Esophagus squamous epithelium (tissue), 5 donors: ENCODE measurements around the gene RITA1. TPM values are rescaled to one million over a fixed set of nuclear protein-coding genes. Genes with fewer than 3 reads are reported as not detected.

Experiments
- DNase-seq: peaks from one replicate; lab custom pipeline; 2025; lab: John Stamatoyannopoulos, UW
- H3K27ac ChIP-seq, 4 donors: fragments of 200-600 bp; sonication (generic); one replicate each; pipeline ENCODE4 v1.5.1; 2016 to 2019; ENCODE audit warnings: mild to moderate bottlenecking in 1 of 4
- H3K27me3 ChIP-seq, 4 donors: fragments of 200-600 bp; sonication (generic); 1 replicate in 3 of 4; 2 replicates in 1 of 4; pipeline versions ENCODE4 v1.5.1 to v1.6.0; 2017 to 2021; ENCODE audit warnings: antibody characterized with exemption in 1 of 4
- H3K36me3 ChIP-seq, 3 donors: fragments of 200-600 bp; sonication (generic); one replicate each; pipeline ENCODE4 v1.5.1; 2016 to 2019
- H3K4me1 ChIP-seq, 3 donors: fragments of 200-600 bp; sonication (generic); one replicate each; pipeline ENCODE4 v1.5.1; 2017 to 2019
- H3K4me3 ChIP-seq, 4 donors: fragments of 200-600 bp; sonication (generic); 1 replicate in 3 of 4; 2 replicates in 1 of 4; pipeline ENCODE4 v1.5.1; 2016 to 2019; ENCODE audit warnings: mild to moderate bottlenecking in 2 of 4, moderate library complexity in 1 of 4
- H3K9me3 ChIP-seq, 3 donors: fragments of 200-600 bp; sonication (generic); one replicate each; pipeline ENCODE4 v1.5.1; 2016 to 2019
- POLR2A ChIP-seq, 4 donors: fragments of 450-650 bp; IDR thresholded peaks; one replicate each; pipeline ENCODE4 v1.6.1; 2017; ENCODE audit warnings: antibody characterized with exemption in 4 of 4, mild to moderate bottlenecking in 4 of 4, moderate library complexity in 3 of 4
- WGBS, 2 donors: methylation state at CpG; one replicate each; pipeline ENCODE4 v1.1.5; 2018; 5-methylcytosine and 5-hydroxymethylcytosine counted together
- intact Hi-C: fragments of 100-400 bp; cut with DNase I; formaldehyde crosslinking; loops from one replicate; pipeline ENCODE4 v1.15.0; 2022
- total RNA-seq, 4 donors: library from RNA; depleted of rRNA; stranded (reverse); fragments of >200 nt; gene quantifications; one replicate each; pipeline ENCODE4 v1.1.0, GENCODE V29; 2016
- TF ChIP-seq, protein P1 (sequence below), 6 experiments: fragments of 450-650 bp in 4 of 6; fragments of 200-600 bp in 2 of 6; sonication (generic) in 2 of 6; IDR thresholded peaks; one replicate each; pipeline ENCODE4 v1.5.1; 2016 to 2019; ENCODE audit warnings: antibody characterized with exemption in 6 of 6, mild to moderate bottlenecking in 4 of 6, moderate library complexity in 4 of 6
- donor health status: DM: yes; HTN: yes; CAD: no.

The RITA1 gene
- total RNA-seq: 10 to 100 TPM; 17.0 to 30.0 (median 20.3) TPM

- H3K27me3 ChIP-seq: no peaks in the 10 kb centered on the region
- peaks cover 17 to 54% (median 33%) of the 10 kb centered on the region in 3 donors for H3K4me1 ChIP-seq
- peak within 1 kb of the TSS; percentile 77 to 98 (median 88) for H3K4me3 ChIP-seq
- H3K9me3 ChIP-seq: no peaks in the 10 kb centered on the region
- H3K27ac ChIP-seq: peak within 1 kb of the TSS; percentile 92 to 96 (median 96)
- WGBS, 2 donors: 0% methylated on average over 7 to 12 of the region's 89 CpGs
- intact Hi-C loops: no loop called here
- peak; percentile 49 for DNase-seq
- peaks cover 4 to 47% (median 6%) of the 10 kb centered on the region in 3 donors for H3K36me3 ChIP-seq
- peak in 3 of 4 donors; percentile 12 to 74 (median 57) for TF ChIP-seq POLR2A (IDR thresholded peaks at IDR 0.05)
- TF ChIP-seq, protein P1, sequence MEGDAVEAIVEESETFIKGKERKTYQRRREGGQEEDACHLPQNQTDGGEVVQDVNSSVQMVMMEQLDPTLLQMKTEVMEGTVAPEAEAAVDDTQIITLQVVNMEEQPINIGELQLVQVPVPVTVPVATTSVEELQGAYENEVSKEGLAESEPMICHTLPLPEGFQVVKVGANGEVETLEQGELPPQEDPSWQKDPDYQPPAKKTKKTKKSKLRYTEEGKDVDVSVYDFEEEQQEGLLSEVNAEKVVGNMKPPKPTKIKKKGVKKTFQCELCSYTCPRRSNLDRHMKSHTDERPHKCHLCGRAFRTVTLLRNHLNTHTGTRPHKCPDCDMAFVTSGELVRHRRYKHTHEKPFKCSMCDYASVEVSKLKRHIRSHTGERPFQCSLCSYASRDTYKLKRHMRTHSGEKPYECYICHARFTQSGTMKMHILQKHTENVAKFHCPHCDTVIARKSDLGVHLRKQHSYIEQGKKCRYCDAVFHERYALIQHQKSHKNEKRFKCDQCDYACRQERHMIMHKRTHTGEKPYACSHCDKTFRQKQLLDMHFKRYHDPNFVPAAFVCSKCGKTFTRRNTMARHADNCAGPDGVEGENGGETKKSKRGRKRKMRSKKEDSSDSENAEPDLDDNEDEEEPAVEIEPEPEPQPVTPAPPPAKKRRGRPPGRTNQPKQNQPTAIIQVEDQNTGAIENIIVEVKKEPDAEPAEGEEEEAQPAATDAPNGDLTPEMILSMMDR (IDR thresholded peaks at IDR 0.05): peak in 2 of 6 experiments; percentile 8 to 10
These were observed at the start of gene RITA1, which contains the start of gene DDX54 for GRCh38 chr12:113185180-113186032. Gene RITA1, plus strand, starts transcription at chr12:113185721. Its CDS starts 1,026 bp downstream, at chr12:113186747. Gene DDX54, minus strand, starts transcription at chr12:113185478. Its CDS starts 27 bp downstream, at chr12:113185451.

DNA sequence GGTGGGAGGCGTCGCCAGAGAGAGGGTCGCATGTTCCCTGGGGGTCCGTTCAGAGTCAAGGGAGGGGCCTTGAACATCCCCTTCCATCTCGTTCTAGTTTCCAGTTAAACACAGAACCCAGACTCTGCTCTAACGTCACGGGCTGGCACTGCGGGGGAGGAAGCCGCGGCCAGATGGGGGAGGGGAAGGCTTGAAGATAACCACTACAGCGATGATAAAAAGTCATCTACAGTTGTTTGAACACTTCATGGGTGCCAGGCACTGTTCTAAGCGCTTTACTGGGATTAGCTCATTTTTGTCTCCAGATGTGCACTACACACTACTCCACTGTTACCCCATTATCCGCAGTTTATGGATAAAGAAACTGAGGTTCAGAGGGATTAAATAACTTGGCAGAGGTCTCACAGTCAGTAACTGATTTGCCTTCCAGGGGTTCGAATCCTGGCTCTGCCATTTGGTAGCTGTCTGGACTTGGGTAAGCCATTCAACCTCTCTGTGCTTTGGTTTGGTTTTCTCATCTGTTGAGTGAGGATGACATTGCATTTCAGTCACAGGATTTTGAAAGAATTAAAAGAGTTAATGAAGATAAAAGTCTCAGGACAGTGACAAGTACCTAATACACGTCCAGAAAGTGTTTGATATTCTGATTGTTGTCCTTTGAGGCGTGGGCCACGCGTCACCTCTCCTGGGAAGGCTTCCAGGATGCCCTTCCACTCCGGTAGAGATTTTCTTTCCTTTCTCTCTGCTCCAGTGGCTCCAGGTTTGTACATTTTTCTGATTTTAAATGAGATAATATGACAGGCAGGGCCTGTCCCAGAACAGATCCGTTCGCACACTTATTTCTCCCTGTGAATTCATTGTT lies 49.2 kb upstream of the RITA1 start:
- DNase-seq: no peak
- no peaks in the 10 kb centered on the region for H3K9me3 ChIP-seq
- peak overlapping the region; percentile 51 to 65 (median 58) for H3K4me3 ChIP-seq
- peaks cover 0 to 38% (median 7%) of the 10 kb centered on the region in 3 donors for H3K4me1 ChIP-seq
- H3K27me3 ChIP-seq: peaks cover 0 to 44% (median 1%) of the 10 kb centered on the region in 4 donors
- no peaks in the 10 kb centered on the region for H3K36me3 ChIP-seq
- intact Hi-C loops: no loop called here
- TF ChIP-seq, protein P1 (IDR thresholded peaks at IDR 0.05): no peak
- no peak for TF ChIP-seq POLR2A (IDR thresholded peaks at IDR 0.05)
- WGBS, 2 donors: 32% methylated on average over 16 to 21 of the region's 21 CpGs
- H3K27ac ChIP-seq: peak overlapping the region; percentile 72 to 87 (median 84)

DNA sequence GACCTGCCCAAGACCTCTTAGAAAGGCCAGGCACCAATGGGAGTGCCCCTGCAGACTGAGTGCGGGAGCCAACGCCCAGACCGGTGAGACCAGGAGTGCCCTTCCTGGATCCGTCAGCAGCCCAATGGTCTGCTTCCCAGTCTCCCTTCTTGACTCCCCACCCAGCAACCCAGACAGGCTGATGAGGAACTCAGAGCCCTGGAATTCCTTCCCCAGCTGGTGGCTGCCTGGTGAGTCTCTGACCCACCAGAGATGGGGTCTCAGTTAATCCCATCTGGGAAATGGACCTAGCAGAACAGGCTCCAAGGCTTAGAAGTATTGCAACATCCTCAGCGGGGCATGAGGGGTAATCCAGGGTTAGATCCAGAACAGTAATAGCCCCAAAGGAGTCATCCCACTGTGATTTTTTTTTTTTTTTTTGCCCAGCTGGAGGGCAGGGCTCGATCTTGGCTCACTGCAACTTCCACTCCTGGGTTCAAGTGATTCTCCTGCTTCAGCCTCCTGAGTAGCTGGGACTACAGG lies 48.5 kb upstream of the RITA1 start:
- peaks cover 0 to 44% (median 1%) of the 10 kb centered on the region in 4 donors for H3K27me3 ChIP-seq
- H3K4me3 ChIP-seq: no peak overlapping the region
- WGBS, 2 donors: 36 to 56% methylated on average over 4 to 6 of the region's 6 CpGs
- TF ChIP-seq, protein P1 (IDR thresholded peaks at IDR 0.05): no peak
- TF ChIP-seq POLR2A (IDR thresholded peaks at IDR 0.05): no peak
- peaks cover 0 to 42% (median 7%) of the 10 kb centered on the region in 3 donors for H3K4me1 ChIP-seq
- intact Hi-C loops: no loop called here
- DNase-seq: no peak
- peak overlapping the region; percentile 72 to 87 (median 84) for H3K27ac ChIP-seq
- H3K36me3 ChIP-seq: no peaks in the 10 kb centered on the region
- H3K9me3 ChIP-seq: no peaks in the 10 kb centered on the region

DNA sequence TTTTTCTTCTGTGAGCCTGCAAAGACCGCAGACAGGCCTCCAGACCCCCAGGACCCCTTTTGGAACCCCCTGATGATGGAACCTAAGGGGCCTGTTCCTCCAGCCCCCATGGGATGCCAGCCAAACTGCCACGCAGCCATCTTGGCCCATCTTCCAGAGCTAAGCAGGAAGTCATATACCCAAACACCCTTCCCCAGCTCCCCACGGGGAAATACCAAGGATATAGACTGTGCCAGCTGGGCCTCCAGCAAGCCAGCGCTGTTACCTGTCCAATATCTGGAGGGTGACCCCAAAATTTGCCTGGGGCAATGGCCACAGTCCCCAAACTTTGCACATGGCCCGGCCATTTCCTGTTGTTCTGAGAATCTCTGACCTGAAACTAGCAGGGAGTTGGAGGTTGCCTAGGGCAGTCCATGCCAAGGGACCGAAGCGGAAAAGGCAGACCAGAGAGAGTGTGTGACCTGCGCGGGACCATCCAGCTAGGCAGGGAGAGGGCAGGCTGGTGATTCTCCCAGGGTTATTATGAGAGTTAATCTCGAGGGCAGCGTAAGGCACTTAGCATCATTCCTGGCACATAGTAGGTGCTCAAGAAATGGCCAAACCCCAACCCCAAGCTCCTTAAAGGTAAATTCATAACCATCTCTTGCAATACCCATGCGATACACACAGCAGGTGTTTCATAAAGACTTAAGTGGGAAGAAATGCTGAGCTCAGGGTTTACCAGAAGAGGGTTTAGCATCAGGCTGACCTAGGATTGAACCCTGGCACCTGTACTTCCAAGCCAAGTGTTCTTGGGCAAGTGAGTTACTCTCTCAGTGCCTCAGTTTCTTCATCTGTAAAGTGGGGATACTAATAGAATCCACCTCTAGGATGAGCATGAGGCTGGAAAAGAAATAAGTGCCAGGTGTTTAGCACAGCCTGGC lies 47.4 kb upstream of the RITA1 start:
- peaks cover 0 to 42% (median 1%) of the 10 kb centered on the region in 4 donors for H3K27me3 ChIP-seq

More for the DNA sequence above, 47.4 kb upstream of the RITA1 start:
- peak overlapping the region; percentile 31 to 87 (median 80) for H3K27ac ChIP-seq
- intact Hi-C loops: no loop called here
- 84% methylated on average over 9 to 10 of the region's 12 CpGs for WGBS, 2 donors
- H3K4me3 ChIP-seq: no peak overlapping the region
- DNase-seq: no peak
- TF ChIP-seq POLR2A (IDR thresholded peaks at IDR 0.05): no peak
- TF ChIP-seq, protein P1 (IDR thresholded peaks at IDR 0.05): no peak
- H3K9me3 ChIP-seq: no peaks in the 10 kb centered on the region
- H3K36me3 ChIP-seq: no peaks in the 10 kb centered on the region
- H3K4me1 ChIP-seq: peaks cover 0 to 47% (median 7%) of the 10 kb centered on the region in 3 donors
